Endodermal cell (in vitro differentiated cells): Measurements from ENCODE around the gene TNRC6B. TPM values are rescaled to one million over a fixed set of nuclear protein-coding genes. Genes with fewer than 3 reads are reported as not detected.

ENCODE experiments used
- DNase-seq: peaks from one replicate; pipeline ENCODE4 v3.0.0-alpha.2; 2017
- H3K27ac ChIP-seq: 2 replicates; pipeline ENCODE4 v1.5.1; 2013; ENCODE audit warnings: mild to moderate bottlenecking, low read depth, low read length, moderate library complexity
- H3K27me3 ChIP-seq: 2 replicates; pipeline ENCODE4 v1.6.1; 2013; ENCODE audit warnings: mild to moderate bottlenecking, low read length, moderate library complexity; ENCODE audit not compliant: insufficient read depth, control insufficient read depth, poor library complexity, severe bottlenecking
- H3K36me3 ChIP-seq: 2 replicates; pipeline ENCODE4 v1.7.0; 2013; ENCODE audit warnings: mild to moderate bottlenecking, low read length, moderate library complexity; ENCODE audit not compliant: control insufficient read depth, insufficient read depth
- H3K4me1 ChIP-seq: one replicate; pipeline ENCODE4 v1.7.0; 2013; ENCODE audit warnings: low read length; ENCODE audit not compliant: control insufficient read depth, insufficient read depth
- H3K4me3 ChIP-seq: 2 replicates; pipeline ENCODE4 v1.5.1; 2013; ENCODE audit warnings: mild to moderate bottlenecking, low read length, moderate library complexity
- H3K9ac ChIP-seq: 2 replicates; pipeline ENCODE4 v1.6.1; 2013; ENCODE audit warnings: mild to moderate bottlenecking, low read length, moderate library complexity; ENCODE audit not compliant: poor library complexity, severe bottlenecking; ENCODE audit errors: extremely low read depth
- H3K9me3 ChIP-seq: 2 replicates; pipeline ENCODE4 v1.6.1; 2013; ENCODE audit warnings: mild to moderate bottlenecking, low read length, moderate library complexity; ENCODE audit not compliant: control insufficient read depth
- H3K27ac Mint-ChIP-seq: 2 replicates; pipeline ENCODE4 v1.8.0; 2020; ENCODE audit warnings: mixed read lengths
- H3K27me3 Mint-ChIP-seq: 2 replicates; pipeline ENCODE4 v1.8.0; 2021; ENCODE audit warnings: mild to moderate bottlenecking, mixed read lengths; ENCODE audit not compliant: insufficient read depth
- H3K36me3 Mint-ChIP-seq: 2 replicates; pipeline ENCODE4 v1.8.0; 2020; ENCODE audit warnings: low read depth, mixed read lengths
- H3K4me1 Mint-ChIP-seq: 2 replicates; pipeline ENCODE4 v1.8.0; 2020; ENCODE audit warnings: mixed read lengths
- H3K4me3 Mint-ChIP-seq: 2 replicates; pipeline ENCODE4 v1.8.0; 2020; ENCODE audit warnings: mild to moderate bottlenecking, moderate library complexity, mixed read lengths
- H3K9me3 Mint-ChIP-seq: 2 replicates; pipeline ENCODE4 v1.8.0; 2020; ENCODE audit warnings: mild to moderate bottlenecking, mixed read lengths
- WGBS, 2 experiments: methylation state at CpG; one replicate each; pipeline versions ENCODE4 v1.1.5 to v1.1.7; 2013; ENCODE audit warnings: missing lambda C conversion rate in 2 of 2, mixed read lengths in 1 of 2; ENCODE audit not compliant: insufficient coverage in 1 of 2, insufficient read length in 1 of 2; 5-methylcytosine and 5-hydroxymethylcytosine counted together
- total RNA-seq, 2 donors: library from RNA; stranded (reverse); fragmentation: NEBNext Ultra II Directional in 1 of 2; extraction: Animal tissue kit (Norgen Biotek cat#: 25700) in 1 of 2; gene quantifications; 2 replicates in 1 of 2; 3 replicates in 1 of 2; pipeline ENCODE4 v1.2.1, GENCODE V29; 2021
- TF ChIP-seq, protein P1 (sequence below): fragments of 200-600 bp; sonication (generic); conservative IDR thresholded peaks from 2 replicates; pipeline ENCODE4 v1.5.0; 2021; ENCODE audit warnings: antibody characterized with exemption, mild to moderate bottlenecking

TNRC6B gene
- total RNA-seq, 2 donors from 2014 or later = 57.5 to 62.5 TPM

DNA sequence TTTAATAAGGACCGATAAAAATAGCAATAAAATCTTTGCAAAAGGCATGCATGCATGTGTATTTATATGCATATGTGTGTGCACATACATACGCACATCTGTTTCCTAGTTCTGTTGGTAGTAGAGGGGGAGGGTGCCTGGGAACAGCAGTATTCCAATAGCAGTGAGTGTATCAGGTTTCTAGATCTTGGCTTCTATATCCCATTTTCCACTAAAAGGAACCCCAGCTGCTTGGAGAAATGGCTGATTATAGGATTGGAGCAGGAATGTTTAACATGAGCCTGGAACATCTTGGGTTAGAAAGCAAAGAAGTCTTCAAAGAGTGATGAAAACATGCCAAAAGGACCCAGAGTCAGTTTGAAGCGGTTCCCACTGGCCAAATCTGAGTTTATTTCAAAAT is 21.0 kb downstream of the TNRC6B start:
- Mint-ChIP-seq H3K36me3 (peaks cover 6% of the 10 kb centered on the region), H3K4me3 (no peak overlapping the region), H3K27ac (no peak overlapping the region), H3K4me1 (peaks cover 52% of the 10 kb centered on the region), H3K27me3 (no peaks in the 10 kb centered on the region), H3K9me3 (no peaks in the 10 kb centered on the region)
- Histone ChIP-seq H3K9ac (no peak overlapping the region), H3K9me3 (no peaks in the 10 kb centered on the region), H3K27ac (no peak overlapping the region), H3K4me3 (no peak overlapping the region), H3K27me3 (no peaks in the 10 kb centered on the region), H3K36me3 (no peaks in the 10 kb centered on the region), H3K4me1 (peaks cover 13% of the 10 kb centered on the region)
- WGBS, 2 experiments = 92 to 96% methylated on average over 3 of the region's 3 CpGs
- DNase-seq = no peak
- TF ChIP-seq, protein P1, sequence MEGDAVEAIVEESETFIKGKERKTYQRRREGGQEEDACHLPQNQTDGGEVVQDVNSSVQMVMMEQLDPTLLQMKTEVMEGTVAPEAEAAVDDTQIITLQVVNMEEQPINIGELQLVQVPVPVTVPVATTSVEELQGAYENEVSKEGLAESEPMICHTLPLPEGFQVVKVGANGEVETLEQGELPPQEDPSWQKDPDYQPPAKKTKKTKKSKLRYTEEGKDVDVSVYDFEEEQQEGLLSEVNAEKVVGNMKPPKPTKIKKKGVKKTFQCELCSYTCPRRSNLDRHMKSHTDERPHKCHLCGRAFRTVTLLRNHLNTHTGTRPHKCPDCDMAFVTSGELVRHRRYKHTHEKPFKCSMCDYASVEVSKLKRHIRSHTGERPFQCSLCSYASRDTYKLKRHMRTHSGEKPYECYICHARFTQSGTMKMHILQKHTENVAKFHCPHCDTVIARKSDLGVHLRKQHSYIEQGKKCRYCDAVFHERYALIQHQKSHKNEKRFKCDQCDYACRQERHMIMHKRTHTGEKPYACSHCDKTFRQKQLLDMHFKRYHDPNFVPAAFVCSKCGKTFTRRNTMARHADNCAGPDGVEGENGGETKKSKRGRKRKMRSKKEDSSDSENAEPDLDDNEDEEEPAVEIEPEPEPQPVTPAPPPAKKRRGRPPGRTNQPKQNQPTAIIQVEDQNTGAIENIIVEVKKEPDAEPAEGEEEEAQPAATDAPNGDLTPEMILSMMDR = no peak

DNA sequence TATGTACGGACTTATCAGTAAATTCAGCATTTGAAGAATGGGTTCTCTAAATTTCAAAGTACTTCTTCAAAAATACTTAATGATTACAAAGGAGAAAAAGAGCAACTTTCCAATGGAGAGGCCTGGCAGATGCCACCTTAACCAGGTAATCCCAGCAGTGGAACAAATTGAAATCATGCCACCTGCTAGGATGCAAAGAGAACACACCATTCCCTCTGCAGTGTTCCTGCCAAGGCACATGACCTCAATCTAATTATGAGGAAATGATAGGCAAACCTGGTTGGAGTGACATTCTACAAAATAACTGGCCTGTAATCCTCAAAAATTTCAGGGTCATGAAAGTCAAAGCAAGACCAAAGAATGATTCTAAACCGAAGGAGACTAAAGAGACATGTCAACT is 21.5 kb downstream of the TNRC6B start:
- Histone ChIP-seq H3K9ac (no peak overlapping the region), H3K4me1 (peaks cover 13% of the 10 kb centered on the region), H3K4me3 (no peak overlapping the region), H3K27me3 (no peaks in the 10 kb centered on the region), H3K36me3 (no peaks in the 10 kb centered on the region), H3K27ac (no peak overlapping the region), H3K9me3 (no peaks in the 10 kb centered on the region)
- Mint-ChIP-seq H3K4me3 (no peak overlapping the region), H3K27me3 (no peaks in the 10 kb centered on the region), H3K27ac (no peak overlapping the region), H3K4me1 (peaks cover 51% of the 10 kb centered on the region), H3K36me3 (peaks cover 6% of the 10 kb centered on the region), H3K9me3 (no peaks in the 10 kb centered on the region)
- TF ChIP-seq, protein P1 = no peak
- no peak for DNase-seq
- WGBS, 2 experiments = 96 to 98% methylated on average over 2 of the region's 2 CpGs

DNA sequence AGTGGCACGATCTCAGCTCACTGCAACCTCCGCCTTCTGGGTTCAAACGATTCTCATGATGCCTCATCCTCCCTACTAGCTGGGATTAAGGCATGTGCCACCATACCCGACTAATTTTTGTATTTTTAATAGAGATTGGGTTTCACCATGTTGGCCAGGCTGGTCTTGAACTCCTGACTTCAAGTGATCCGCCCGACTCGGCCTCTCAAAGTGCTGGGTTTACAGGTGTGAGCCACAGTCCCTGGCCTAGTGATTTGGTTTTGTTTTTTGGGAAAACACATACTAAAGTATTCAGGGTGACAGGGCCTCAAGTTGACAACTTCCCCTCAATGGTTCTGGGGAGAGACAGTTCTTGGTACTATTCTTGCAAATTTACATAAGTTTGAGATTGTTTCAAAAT is 22.1 kb downstream of the TNRC6B start:
- H3K36me3 Mint-ChIP-seq = peaks cover 6% of the 10 kb centered on the region
- no peaks in the 10 kb centered on the region for H3K27me3 Mint-ChIP-seq
- H3K36me3 ChIP-seq = no peaks in the 10 kb centered on the region
- no peaks in the 10 kb centered on the region for H3K27me3 ChIP-seq
- no peak overlapping the region for H3K27ac ChIP-seq
- H3K4me1 Mint-ChIP-seq = peaks cover 50% of the 10 kb centered on the region
- 94 to 97% methylated on average over 3 to 7 of the region's 7 CpGs for WGBS, 2 experiments
- no peaks in the 10 kb centered on the region for H3K9me3 ChIP-seq
- TF ChIP-seq, protein P1 = no peak
- H3K4me1 ChIP-seq = peaks cover 15% of the 10 kb centered on the region
- H3K9me3 Mint-ChIP-seq = no peaks in the 10 kb centered on the region
- no peak overlapping the region for H3K4me3 ChIP-seq
- no peak overlapping the region for H3K4me3 Mint-ChIP-seq
- H3K27ac Mint-ChIP-seq = no peak overlapping the region
- DNase-seq = no peak
- H3K9ac ChIP-seq = no peak overlapping the region
